SK-N-SH (cell line): ENCODE measurements around the gene RPRM. TPM values are rescaled to one million over a fixed set of nuclear protein-coding genes. Genes with fewer than 3 reads are reported as not detected.

Experiments
- CTCF ChIA-PET: fragments of 300-600, 350-600 bp; formaldehyde crosslinking; extraction: SDS; loops from one replicate; lab custom pipeline; 2021; lab: Yijun Ruan, JAX
- POLR2A ChIA-PET: fragments of 350-600 bp; sonication (Branson Sonifier 250); formaldehyde crosslinking; extraction: SDS; loops from one replicate; lab custom pipeline; 2020; ENCODE audit warnings: antibody characterized with exemption, inconsistent platforms; lab: Yijun Ruan, JAX
- DNase-seq: peaks from one replicate; pipeline ENCODE4 v3.0.0; 2012
- H2AFZ ChIP-seq: fragments of 200-600 bp; sonication (generic); 2 replicates; pipeline ENCODE4 v1.8.1; 2016; ENCODE audit warnings: antibody characterized with exemption, mild to moderate bottlenecking, low read depth
- H3F3A ChIP-seq: fragments of 200-600 bp; sonication (generic); replicated peaks from 2 replicates; pipeline ENCODE3; 2016; ENCODE audit warnings: antibody characterized with exemption, mild to moderate bottlenecking; ENCODE audit not compliant: insufficient read depth
- H3K27ac ChIP-seq, 2 experiments: fragments of 200-500 bp in 1 of 2; fragments of 200-600 bp in 1 of 2; sonication (Bioruptor generic) in 1 of 2; sonication (generic), shearing (Covaris generic) in 1 of 2; 2 replicates each; pipeline versions ENCODE4 v1.5.1 to v1.6.1; 2014 to 2016; ENCODE audit warnings: low read depth in 2 of 2, inconsistent platforms in 1 of 2, low read length in 1 of 2, mild to moderate bottlenecking in 1 of 2, mixed read lengths in 1 of 2
- H3K27me3 ChIP-seq: fragments of 200-600 bp; sonication (generic), shearing (Covaris generic); 2 replicates; pipeline ENCODE4 v1.6.1; 2016; ENCODE audit warnings: mixed run types; ENCODE audit not compliant: insufficient read depth
- H3K36me3 ChIP-seq, 2 experiments: fragments of 200-500 bp in 1 of 2; fragments of 200-600 bp in 1 of 2; sonication (Bioruptor generic) in 1 of 2; sonication (generic) in 1 of 2; replicated peaks in 1 of 2; 2 replicates each; pipeline versions ENCODE3 to v1.5.1; 2014 to 2016; ENCODE audit warnings: low read length in 1 of 2, mild to moderate bottlenecking in 1 of 2; ENCODE audit not compliant: insufficient read depth in 2 of 2, control insufficient read depth in 1 of 2
- H3K4me1 ChIP-seq, 2 experiments: fragments of 200-500 bp in 1 of 2; fragments of 200-600 bp in 1 of 2; sonication (Bioruptor generic) in 1 of 2; sonication (generic), shearing (Covaris generic) in 1 of 2; 2 replicates each; pipeline versions ENCODE4 v1.5.1 to v1.6.1; 2014 to 2016; ENCODE audit warnings: low read depth in 1 of 2, low read length in 1 of 2, mixed run types in 1 of 2; ENCODE audit not compliant: insufficient read depth in 2 of 2, control insufficient read depth in 1 of 2
- H3K4me2 ChIP-seq: fragments of 200-600 bp; sonication (generic), shearing (Covaris generic); 2 replicates; pipeline ENCODE4 v1.6.1; 2017; ENCODE audit warnings: mixed run types
- H3K4me3 ChIP-seq, 2 experiments: fragments of 200-500 bp in 1 of 2; fragments of 200-600 bp in 1 of 2; sonication (Bioruptor generic) in 1 of 2; sonication (generic), shearing (Covaris generic) in 1 of 2; 2 replicates each; pipeline versions ENCODE4 v1.5.1 to v1.8.1; 2014 to 2016; ENCODE audit warnings: low read depth in 2 of 2, inconsistent platforms in 1 of 2, low read length in 1 of 2, mild to moderate bottlenecking in 1 of 2, mixed read lengths in 1 of 2, moderate library complexity in 1 of 2
- H3K79me2 ChIP-seq: fragments of 200-600 bp; sonication (generic); 2 replicates; pipeline ENCODE4 v1.8.1; 2017; ENCODE audit warnings: mild to moderate bottlenecking; ENCODE audit not compliant: insufficient read depth
- H3K9ac ChIP-seq: fragments of 200-600 bp; sonication (generic); 2 replicates; pipeline ENCODE4 v1.6.1; 2017; ENCODE audit warnings: mixed run types
- H3K9me2 ChIP-seq: fragments of 200-600 bp; sonication (generic); 2 replicates; pipeline ENCODE4 v1.6.1; 2017; ENCODE audit warnings: mixed run types
- H3K9me3 ChIP-seq: fragments of 200-600 bp; sonication (generic); 2 replicates; pipeline ENCODE4 v1.6.1; 2017; ENCODE audit warnings: mixed run types, mild to moderate bottlenecking, moderate library complexity
- H4K20me1 ChIP-seq: fragments of 200-600 bp; sonication (generic); 2 replicates; pipeline ENCODE4 v1.6.1; 2017; ENCODE audit warnings: mild to moderate bottlenecking, mixed run types; ENCODE audit not compliant: insufficient read depth
- CTCF ChIP-seq: fragments of 200-600 bp; sonication (generic); IDR thresholded peaks from 2 replicates; pipeline ENCODE4 v1.6.1; 2017; ENCODE audit warnings: antibody characterized with exemption, mild to moderate bottlenecking, moderate library complexity
- EZH2phosphoT487 ChIP-seq: fragments of 200-600 bp; sonication (generic); IDR thresholded peaks from 2 replicates; pipeline ENCODE4 v1.6.1; 2017; ENCODE audit warnings: low read depth, mixed run types, mild to moderate bottlenecking, antibody characterized with exemption, moderate library complexity, borderline replicate concordance
- GATA2 ChIP-seq: sonication (generic); formaldehyde crosslinking; IDR thresholded peaks from 2 replicates; pipeline ENCODE4 v1.5.0; 2020; ENCODE audit warnings: mild to moderate bottlenecking, missing genetic modification reagents
- MXI1 ChIP-seq: IDR thresholded peaks from 2 replicates; pipeline ENCODE4 v1.6.1; 2012; ENCODE audit warnings: mild to moderate bottlenecking, low read depth, low read length, improper control_type of control experiment
- NRF1 ChIP-seq: IDR thresholded peaks from 2 replicates; pipeline ENCODE4 v1.6.1; 2012; ENCODE audit warnings: low read depth, mild to moderate bottlenecking, low read length
- RAD21 ChIP-seq: IDR thresholded peaks from 2 replicates; pipeline ENCODE4 v1.6.1; 2012; ENCODE audit warnings: mild to moderate bottlenecking, low read length
- RCOR1 ChIP-seq: fragments of 150-350 bp; IDR thresholded peaks from 2 replicates; pipeline ENCODE4 v1.6.1; 2017; ENCODE audit warnings: antibody characterized with exemption, low read length
- SMC3 ChIP-seq: IDR thresholded peaks from 2 replicates; pipeline ENCODE4 v1.6.1; 2012; ENCODE audit warnings: low read depth, low read length, improper control_type of control experiment
- ZBTB33 ChIP-seq: IDR thresholded peaks from 2 replicates; pipeline ENCODE4 v1.4.0; 2012; ENCODE audit warnings: low read depth, borderline replicate concordance
- WGBS: methylation state at CpG from one replicate; pipeline ENCODE4 v1.1.6; 2017; ENCODE audit warnings: low lambda C conversion rate; 5-methylcytosine and 5-hydroxymethylcytosine counted together
- polyA plus RNA-seq, 3 experiments: library from polyadenylated mRNA; depleted of rRNA; stranded (reverse); fragments of >200 nt; gene quantifications; 2 replicates each; pipeline ENCODE4 v1.2.3, GENCODE V29; 2012
- TF ChIP-seq, protein P1 (sequence below): fragments of 150-350 bp; IDR thresholded peaks from 2 replicates; pipeline ENCODE4 v1.6.1; 2016; ENCODE audit warnings: mild to moderate bottlenecking, low read depth, low read length

The RPRM gene
- polyA plus RNA-seq, 1 of the 3 experiments (the other 2 are of a cell fraction): 0.03 TPM

DNA sequence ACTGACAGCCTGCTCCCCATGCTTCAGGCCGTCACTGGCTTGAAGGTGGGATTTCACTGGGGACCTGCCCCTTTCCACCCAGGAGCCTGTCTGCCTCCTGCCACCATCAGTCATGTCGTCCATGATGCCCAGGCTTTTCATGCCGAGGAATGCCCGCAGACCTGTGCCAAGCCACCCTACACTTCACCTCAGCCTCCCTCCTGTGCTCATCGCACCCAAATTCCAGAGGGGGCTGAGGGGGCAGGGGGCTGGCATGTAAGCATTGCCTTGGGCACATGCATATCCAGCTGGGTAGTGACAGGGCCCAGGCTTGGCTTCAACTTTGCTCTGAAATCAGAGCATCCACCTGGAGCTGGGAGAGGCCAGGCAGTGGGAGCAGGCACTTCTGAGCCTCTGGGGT lies 20.9 kb upstream of the RPRM start:
- no peak overlapping the region for H3K9ac ChIP-seq
- H3K9me3 ChIP-seq: no peaks in the 10 kb centered on the region
- CTCF ChIA-PET: no interaction called here
- no peak overlapping the region for H3K4me2 ChIP-seq
- POLR2A ChIA-PET: no interaction called here
- no peaks in the 10 kb centered on the region for H3F3A ChIP-seq
- no peak overlapping the region for H3K27ac ChIP-seq
- no peak overlapping the region for H3K4me3 ChIP-seq
- DNase-seq: no peak
- H4K20me1 ChIP-seq: no peaks in the 10 kb centered on the region
- no peaks in the 10 kb centered on the region for H3K4me1 ChIP-seq
- no peaks in the 10 kb centered on the region for H3K9me2 ChIP-seq
- no peaks in the 10 kb centered on the region for H3K36me3 ChIP-seq
- H3K79me2 ChIP-seq: no peaks in the 10 kb centered on the region
- H2AFZ ChIP-seq: no peak overlapping the region
- WGBS: 10% methylated on average over 2 of the region's 5 CpGs
- TF ChIP-seq EZH2phosphoT487: no peak
- no peak for TF ChIP-seq CTCF
- TF ChIP-seq RCOR1: no peak
- no peak for TF ChIP-seq ZBTB33
- H3K27me3 ChIP-seq: no peaks in the 10 kb centered on the region; the same call in 1 of the 2 replicates

GRCh38 chr2:153497938-153498629 lies 19.5 kb upstream of the RPRM start:
- H2AFZ ChIP-seq: no peak overlapping the region
- no peak overlapping the region for H3K4me2 ChIP-seq
- no peaks in the 10 kb centered on the region for H3K4me1 ChIP-seq
- H3K79me2 ChIP-seq: no peaks in the 10 kb centered on the region
- H3F3A ChIP-seq: no peaks in the 10 kb centered on the region
- WGBS: 2% methylated on average over 13 of the region's 14 CpGs
- H3K36me3 ChIP-seq: no peaks in the 10 kb centered on the region
- no peaks in the 10 kb centered on the region for H3K9me2 ChIP-seq
- DNase-seq: no peak
- no peaks in the 10 kb centered on the region for H4K20me1 ChIP-seq
- no peak overlapping the region for H3K27ac ChIP-seq
- no peak overlapping the region for H3K4me3 ChIP-seq
- TF ChIP-seq SMC3 (no peak), GATA2 (CRISPR knock-in tag) (no peak), MXI1 (no peak), RAD21 (peak; percentile 22; the same call in 1 of the 2 replicates), ZBTB33 (no peak), NRF1 (no peak)
- TF ChIP-seq, protein P1, sequence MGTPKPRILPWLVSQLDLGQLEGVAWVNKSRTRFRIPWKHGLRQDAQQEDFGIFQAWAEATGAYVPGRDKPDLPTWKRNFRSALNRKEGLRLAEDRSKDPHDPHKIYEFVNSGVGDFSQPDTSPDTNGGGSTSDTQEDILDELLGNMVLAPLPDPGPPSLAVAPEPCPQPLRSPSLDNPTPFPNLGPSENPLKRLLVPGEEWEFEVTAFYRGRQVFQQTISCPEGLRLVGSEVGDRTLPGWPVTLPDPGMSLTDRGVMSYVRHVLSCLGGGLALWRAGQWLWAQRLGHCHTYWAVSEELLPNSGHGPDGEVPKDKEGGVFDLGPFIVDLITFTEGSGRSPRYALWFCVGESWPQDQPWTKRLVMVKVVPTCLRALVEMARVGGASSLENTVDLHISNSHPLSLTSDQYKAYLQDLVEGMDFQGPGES: no peak
- no peaks in the 10 kb centered on the region; the same call in 1 of the 2 replicates for H3K27me3 ChIP-seq
- CTCF ChIA-PET: interaction anchor here (1.3 to 2.3 kb wide), 2 partner anchors 19 to 22 kb away, joined by 5 to 7 read pairs; partner anchors contain the start of gene RPRM
- POLR2A ChIA-PET: interaction anchor here (0.6 kb wide), 1 partner anchor 710 kb away, joined by 3 read pairs; no protein-coding TSS in a partner anchor
- no peak overlapping the region for H3K9ac ChIP-seq
- no peaks in the 10 kb centered on the region for H3K9me3 ChIP-seq
